HEK293 (cell line): Measurements from ENCODE around the gene DCANP1.
A peak's percentile ranks its signal among the peaks of the same experiment; 100 is the strongest.

Source experiments
- EGR2 ChIP-seq: fragments of 450-650 bp; formaldehyde crosslinking; IDR thresholded peaks from 2 replicates; pipeline ENCODE4 v1.5.1; 2016; ENCODE audit warnings: low read depth, missing biosample characterization, missing genetic modification characterization
- GLIS1 ChIP-seq: fragments of 450-650 bp; formaldehyde crosslinking; IDR thresholded peaks from 2 replicates; pipeline ENCODE4 v1.5.1; 2016; ENCODE audit warnings: missing biosample characterization, missing genetic modification characterization
- ZNF146 ChIP-seq: fragments of 450-650 bp; formaldehyde crosslinking; IDR thresholded peaks from 2 replicates; pipeline ENCODE4 v1.5.1; 2016; ENCODE audit warnings: missing biosample characterization, missing genetic modification characterization
- ZNF157 ChIP-seq: fragments of 450-650 bp; formaldehyde crosslinking; IDR thresholded peaks from 2 replicates; pipeline ENCODE4 v1.5.1; 2016; ENCODE audit warnings: missing biosample characterization, missing genetic modification characterization
- ZNF24 ChIP-seq: fragments of 450-650 bp; formaldehyde crosslinking; IDR thresholded peaks from 2 replicates; pipeline ENCODE4 v1.5.1; 2016; ENCODE audit warnings: missing biosample characterization, missing genetic modification characterization
- ZNF324 ChIP-seq: fragments of 450-650 bp; formaldehyde crosslinking; IDR thresholded peaks from 2 replicates; pipeline ENCODE4 v1.5.1; 2016; ENCODE audit warnings: missing biosample characterization, missing genetic modification characterization
- ZNF335 ChIP-seq: fragments of 450-650 bp; formaldehyde crosslinking; conservative IDR thresholded peaks from 2 replicates; pipeline ENCODE4 v1.5.1; 2016; ENCODE audit warnings: missing biosample characterization, missing genetic modification characterization
- ZNF341 ChIP-seq: fragments of 450-650 bp; formaldehyde crosslinking; IDR thresholded peaks from 2 replicates; pipeline ENCODE4; 2016; ENCODE audit warnings: low read depth, missing biosample characterization, missing genetic modification characterization
- ZNF416 ChIP-seq: fragments of 450-650 bp; formaldehyde crosslinking; IDR thresholded peaks from 2 replicates; pipeline ENCODE4 v1.5.1; 2016; ENCODE audit warnings: missing biosample characterization, missing genetic modification characterization
- ZNF426 ChIP-seq: fragments of 450-650 bp; formaldehyde crosslinking; IDR thresholded peaks from 2 replicates; pipeline ENCODE4 v1.5.1; 2017; ENCODE audit warnings: missing biosample characterization, missing genetic modification characterization, mild to moderate bottlenecking, inconsistent platforms, moderate library complexity
- ZNF670 ChIP-seq: fragments of 450-650 bp; formaldehyde crosslinking; IDR thresholded peaks from 2 replicates; pipeline ENCODE4 v1.5.1; 2016; ENCODE audit warnings: missing biosample characterization, missing genetic modification characterization, low read depth
- TF ChIP-seq, protein P1 (sequence below): sonication (generic); formaldehyde crosslinking; IDR thresholded peaks from 2 replicates; pipeline ENCODE4 v1.8.1; 2022; ENCODE audit warnings: mild to moderate bottlenecking, moderate library complexity, missing genetic modification reagents
- TF ChIP-seq, protein P2 (sequence below): fragments of 450-650 bp; formaldehyde crosslinking; IDR thresholded peaks from 2 replicates; pipeline ENCODE4 v1.5.1; 2016; ENCODE audit warnings: missing biosample characterization, missing genetic modification characterization
- TF ChIP-seq, protein P3 (sequence below): fragments of 450-650 bp; formaldehyde crosslinking; conservative IDR thresholded peaks from 2 replicates; pipeline ENCODE4 v1.5.1; 2016; ENCODE audit warnings: low read depth, missing biosample characterization, missing genetic modification characterization
- TF ChIP-seq, protein P4 (sequence below): fragments of 450-650 bp; formaldehyde crosslinking; IDR thresholded peaks from 2 replicates; pipeline ENCODE4 v1.5.1; 2017; ENCODE audit warnings: missing biosample characterization, missing genetic modification characterization
- TF ChIP-seq, protein P5 (sequence below): fragments of 450-650 bp; formaldehyde crosslinking; IDR thresholded peaks from 2 replicates; pipeline ENCODE4 v1.5.1; 2016; ENCODE audit warnings: missing biosample characterization, missing genetic modification characterization, low read depth
- TF ChIP-seq, protein P6 (sequence below): fragments of 450-650 bp; formaldehyde crosslinking; IDR thresholded peaks from 2 replicates; pipeline ENCODE4 v1.5.1; 2016; ENCODE audit warnings: missing biosample characterization, missing genetic modification characterization
- TF ChIP-seq, protein P7 (sequence below): fragments of 450-650 bp; formaldehyde crosslinking; IDR thresholded peaks from 2 replicates; pipeline ENCODE4 v1.5.1; 2016; ENCODE audit warnings: missing biosample characterization, missing genetic modification characterization
- TF ChIP-seq, protein P8 (sequence below): fragments of 450-650 bp; formaldehyde crosslinking; optimal IDR thresholded peaks from 2 replicates; pipeline ENCODE3; 2016; ENCODE audit warnings: missing biosample characterization, mild to moderate bottlenecking, missing genetic modification characterization
- TF ChIP-seq, protein P9 (sequence below): fragments of 450-650 bp; formaldehyde crosslinking; IDR thresholded peaks from 2 replicates; pipeline ENCODE4 v1.5.1; 2017; ENCODE audit warnings: missing biosample characterization, missing genetic modification characterization

The DCANP1 gene

DNA sequence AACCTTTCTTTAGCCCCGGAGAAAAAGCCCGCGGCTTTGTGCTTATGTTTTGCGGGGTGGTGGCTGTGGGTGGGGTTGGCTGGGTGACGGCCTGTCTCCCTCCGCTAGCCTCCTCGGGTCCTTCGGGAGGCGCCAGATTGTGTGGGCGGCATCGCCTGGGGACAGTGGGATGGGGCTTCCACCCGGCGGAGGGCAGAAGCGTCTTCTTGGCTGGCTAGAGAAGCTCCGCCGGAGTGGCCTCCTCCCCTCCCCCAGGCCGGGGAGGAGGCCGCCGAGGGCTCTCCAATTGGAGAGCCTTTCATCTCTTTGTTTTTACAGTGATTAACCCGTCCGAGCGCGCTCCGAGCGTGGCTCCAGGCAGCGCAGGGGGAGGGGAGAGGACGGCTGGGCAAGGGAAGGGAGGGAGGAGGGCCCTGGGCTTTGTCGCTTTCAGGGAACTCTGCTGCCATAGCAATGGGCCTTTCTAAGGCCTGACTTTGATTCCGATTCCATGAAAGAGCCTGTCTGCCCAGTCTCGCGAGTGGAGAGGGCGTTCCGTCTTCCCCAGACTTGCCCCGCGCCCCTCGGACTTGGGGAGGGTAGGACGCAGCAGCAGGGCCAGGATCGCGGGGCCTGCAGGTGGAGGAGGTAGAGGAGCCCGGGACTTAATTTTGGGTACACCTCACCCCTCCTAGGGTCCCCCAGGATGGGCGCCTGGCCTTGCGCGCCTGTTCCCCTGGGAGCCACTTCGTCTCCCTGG, 41.7 kb upstream of the DCANP1 start (continued):
- TF ChIP-seq, protein P1, sequence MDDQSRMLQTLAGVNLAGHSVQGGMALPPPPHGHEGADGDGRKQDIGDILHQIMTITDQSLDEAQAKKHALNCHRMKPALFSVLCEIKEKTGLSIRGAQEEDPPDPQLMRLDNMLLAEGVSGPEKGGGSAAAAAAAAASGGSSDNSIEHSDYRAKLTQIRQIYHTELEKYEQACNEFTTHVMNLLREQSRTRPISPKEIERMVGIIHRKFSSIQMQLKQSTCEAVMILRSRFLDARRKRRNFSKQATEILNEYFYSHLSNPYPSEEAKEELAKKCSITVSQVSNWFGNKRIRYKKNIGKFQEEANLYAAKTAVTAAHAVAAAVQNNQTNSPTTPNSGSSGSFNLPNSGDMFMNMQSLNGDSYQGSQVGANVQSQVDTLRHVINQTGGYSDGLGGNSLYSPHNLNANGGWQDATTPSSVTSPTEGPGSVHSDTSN (CRISPR knock-in tag): no peak
- TF ChIP-seq ZNF146 (tag by site-specific recombination) (no peak), ZNF157 (no peak), ZNF324 (tag by site-specific recombination) (no peak), GLIS1 (peak; percentile 45), ZNF335 (peak; percentile 90), EGR2 (tag by site-specific recombination) (peak; percentile 92), ZNF341 (tag by site-specific recombination) (peak; percentile 90), ZNF416 (tag by site-specific recombination) (no peak), ZNF24 (tag by site-specific recombination) (no peak), ZNF426 (no peak), ZNF670 (no peak)
- TF ChIP-seq, protein P2, sequence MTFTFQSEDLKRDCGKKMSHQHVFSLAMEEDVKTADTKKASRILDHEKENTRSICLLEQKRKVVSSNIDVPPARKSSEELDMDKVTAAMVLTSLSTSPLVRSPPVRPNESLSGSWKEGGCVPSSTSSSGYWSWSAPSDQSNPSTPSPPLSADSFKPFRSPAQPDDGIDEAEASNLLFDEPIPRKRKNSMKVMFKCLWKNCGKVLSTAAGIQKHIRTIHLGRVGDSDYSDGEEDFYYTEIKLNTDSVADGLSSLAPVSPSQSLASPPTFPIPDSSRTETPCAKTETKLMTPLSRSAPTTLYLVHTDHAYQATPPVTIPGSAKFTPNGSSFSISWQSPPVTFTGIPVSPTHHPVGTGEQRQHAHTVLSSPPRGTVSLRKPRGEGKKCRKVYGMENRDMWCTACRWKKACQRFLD (tag by site-specific recombination): no peak
- TF ChIP-seq, protein P3, sequence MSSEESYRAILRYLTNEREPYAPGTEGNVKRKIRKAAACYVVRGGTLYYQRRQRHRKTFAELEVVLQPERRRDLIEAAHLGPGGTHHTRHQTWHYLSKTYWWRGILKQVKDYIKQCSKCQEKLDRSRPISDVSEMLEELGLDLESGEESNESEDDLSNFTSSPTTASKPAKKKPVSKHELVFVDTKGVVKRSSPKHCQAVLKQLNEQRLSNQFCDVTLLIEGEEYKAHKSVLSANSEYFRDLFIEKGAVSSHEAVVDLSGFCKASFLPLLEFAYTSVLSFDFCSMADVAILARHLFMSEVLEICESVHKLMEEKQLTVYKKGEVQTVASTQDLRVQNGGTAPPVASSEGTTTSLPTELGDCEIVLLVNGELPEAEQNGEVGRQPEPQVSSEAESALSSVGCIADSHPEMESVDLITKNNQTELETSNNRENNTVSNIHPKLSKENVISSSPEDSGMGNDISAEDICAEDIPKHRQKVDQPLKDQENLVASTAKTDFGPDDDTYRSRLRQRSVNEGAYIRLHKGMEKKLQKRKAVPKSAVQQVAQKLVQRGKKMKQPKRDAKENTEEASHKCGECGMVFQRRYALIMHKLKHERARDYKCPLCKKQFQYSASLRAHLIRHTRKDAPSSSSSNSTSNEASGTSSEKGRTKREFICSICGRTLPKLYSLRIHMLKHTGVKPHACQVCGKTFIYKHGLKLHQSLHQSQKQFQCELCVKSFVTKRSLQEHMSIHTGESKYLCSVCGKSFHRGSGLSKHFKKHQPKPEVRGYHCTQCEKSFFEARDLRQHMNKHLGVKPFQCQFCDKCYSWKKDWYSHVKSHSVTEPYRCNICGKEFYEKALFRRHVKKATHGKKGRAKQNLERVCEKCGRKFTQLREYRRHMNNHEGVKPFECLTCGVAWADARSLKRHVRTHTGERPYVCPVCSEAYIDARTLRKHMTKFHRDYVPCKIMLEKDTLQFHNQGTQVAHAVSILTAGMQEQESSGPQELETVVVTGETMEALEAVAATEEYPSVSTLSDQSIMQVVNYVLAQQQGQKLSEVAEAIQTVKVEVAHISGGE: no peak
- TF ChIP-seq, protein P4, sequence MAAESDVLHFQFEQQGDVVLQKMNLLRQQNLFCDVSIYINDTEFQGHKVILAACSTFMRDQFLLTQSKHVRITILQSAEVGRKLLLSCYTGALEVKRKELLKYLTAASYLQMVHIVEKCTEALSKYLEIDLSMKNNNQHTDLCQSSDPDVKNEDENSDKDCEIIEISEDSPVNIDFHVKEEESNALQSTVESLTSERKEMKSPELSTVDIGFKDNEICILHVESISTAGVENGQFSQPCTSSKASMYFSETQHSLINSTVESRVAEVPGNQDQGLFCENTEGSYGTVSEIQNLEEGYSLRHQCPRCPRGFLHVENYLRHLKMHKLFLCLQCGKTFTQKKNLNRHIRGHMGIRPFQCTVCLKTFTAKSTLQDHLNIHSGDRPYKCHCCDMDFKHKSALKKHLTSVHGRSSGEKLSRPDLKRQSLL (tag by site-specific recombination): peak; percentile 79
- TF ChIP-seq, protein P5, sequence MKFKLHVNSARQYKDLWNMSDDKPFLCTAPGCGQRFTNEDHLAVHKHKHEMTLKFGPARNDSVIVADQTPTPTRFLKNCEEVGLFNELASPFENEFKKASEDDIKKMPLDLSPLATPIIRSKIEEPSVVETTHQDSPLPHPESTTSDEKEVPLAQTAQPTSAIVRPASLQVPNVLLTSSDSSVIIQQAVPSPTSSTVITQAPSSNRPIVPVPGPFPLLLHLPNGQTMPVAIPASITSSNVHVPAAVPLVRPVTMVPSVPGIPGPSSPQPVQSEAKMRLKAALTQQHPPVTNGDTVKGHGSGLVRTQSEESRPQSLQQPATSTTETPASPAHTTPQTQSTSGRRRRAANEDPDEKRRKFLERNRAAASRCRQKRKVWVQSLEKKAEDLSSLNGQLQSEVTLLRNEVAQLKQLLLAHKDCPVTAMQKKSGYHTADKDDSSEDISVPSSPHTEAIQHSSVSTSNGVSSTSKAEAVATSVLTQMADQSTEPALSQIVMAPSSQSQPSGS (tag by site-specific recombination): no peak
- TF ChIP-seq, protein P6, sequence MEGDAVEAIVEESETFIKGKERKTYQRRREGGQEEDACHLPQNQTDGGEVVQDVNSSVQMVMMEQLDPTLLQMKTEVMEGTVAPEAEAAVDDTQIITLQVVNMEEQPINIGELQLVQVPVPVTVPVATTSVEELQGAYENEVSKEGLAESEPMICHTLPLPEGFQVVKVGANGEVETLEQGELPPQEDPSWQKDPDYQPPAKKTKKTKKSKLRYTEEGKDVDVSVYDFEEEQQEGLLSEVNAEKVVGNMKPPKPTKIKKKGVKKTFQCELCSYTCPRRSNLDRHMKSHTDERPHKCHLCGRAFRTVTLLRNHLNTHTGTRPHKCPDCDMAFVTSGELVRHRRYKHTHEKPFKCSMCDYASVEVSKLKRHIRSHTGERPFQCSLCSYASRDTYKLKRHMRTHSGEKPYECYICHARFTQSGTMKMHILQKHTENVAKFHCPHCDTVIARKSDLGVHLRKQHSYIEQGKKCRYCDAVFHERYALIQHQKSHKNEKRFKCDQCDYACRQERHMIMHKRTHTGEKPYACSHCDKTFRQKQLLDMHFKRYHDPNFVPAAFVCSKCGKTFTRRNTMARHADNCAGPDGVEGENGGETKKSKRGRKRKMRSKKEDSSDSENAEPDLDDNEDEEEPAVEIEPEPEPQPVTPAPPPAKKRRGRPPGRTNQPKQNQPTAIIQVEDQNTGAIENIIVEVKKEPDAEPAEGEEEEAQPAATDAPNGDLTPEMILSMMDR (tag by site-specific recombination): peak; percentile 49
- TF ChIP-seq, protein P7, sequence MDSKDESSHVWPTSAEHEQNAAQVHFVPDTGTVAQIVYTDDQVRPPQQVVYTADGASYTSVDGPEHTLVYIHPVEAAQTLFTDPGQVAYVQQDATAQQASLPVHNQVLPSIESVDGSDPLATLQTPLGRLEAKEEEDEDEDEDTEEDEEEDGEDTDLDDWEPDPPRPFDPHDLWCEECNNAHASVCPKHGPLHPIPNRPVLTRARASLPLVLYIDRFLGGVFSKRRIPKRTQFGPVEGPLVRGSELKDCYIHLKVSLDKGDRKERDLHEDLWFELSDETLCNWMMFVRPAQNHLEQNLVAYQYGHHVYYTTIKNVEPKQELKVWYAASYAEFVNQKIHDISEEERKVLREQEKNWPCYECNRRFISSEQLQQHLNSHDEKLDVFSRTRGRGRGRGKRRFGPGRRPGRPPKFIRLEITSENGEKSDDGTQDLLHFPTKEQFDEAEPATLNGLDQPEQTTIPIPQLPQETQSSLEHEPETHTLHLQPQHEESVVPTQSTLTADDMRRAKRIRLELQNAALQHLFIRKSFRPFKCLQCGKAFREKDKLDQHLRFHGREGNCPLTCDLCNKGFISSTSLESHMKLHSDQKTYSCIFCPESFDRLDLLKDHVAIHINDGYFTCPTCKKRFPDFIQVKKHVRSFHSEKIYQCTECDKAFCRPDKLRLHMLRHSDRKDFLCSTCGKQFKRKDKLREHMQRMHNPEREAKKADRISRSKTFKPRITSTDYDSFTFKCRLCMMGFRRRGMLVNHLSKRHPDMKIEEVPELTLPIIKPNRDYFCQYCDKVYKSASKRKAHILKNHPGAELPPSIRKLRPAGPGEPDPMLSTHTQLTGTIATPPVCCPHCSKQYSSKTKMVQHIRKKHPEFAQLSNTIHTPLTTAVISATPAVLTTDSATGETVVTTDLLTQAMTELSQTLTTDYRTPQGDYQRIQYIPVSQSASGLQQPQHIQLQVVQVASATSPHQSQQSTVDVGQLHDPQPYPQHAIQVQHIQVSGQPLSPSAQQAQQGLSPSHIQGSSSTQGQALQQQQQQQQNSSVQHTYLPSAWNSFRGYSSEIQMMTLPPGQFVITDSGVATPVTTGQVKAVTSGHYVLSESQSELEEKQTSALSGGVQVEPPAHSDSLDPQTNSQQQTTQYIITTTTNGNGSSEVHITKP (tag by site-specific recombination): 0 out of 2 replicates have a peak, but pooled peaks have one; percentile 22
- TF ChIP-seq, protein P8, sequence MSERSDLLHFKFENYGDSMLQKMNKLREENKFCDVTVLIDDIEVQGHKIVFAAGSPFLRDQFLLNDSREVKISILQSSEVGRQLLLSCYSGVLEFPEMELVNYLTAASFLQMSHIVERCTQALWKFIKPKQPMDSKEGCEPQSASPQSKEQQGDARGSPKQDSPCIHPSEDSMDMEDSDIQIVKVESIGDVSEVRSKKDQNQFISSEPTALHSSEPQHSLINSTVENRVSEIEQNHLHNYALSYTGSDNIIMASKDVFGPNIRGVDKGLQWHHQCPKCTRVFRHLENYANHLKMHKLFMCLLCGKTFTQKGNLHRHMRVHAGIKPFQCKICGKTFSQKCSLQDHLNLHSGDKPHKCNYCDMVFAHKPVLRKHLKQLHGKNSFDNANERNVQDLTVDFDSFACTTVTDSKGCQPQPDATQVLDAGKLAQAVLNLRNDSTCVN: peak; percentile 42
- TF ChIP-seq, protein P9, sequence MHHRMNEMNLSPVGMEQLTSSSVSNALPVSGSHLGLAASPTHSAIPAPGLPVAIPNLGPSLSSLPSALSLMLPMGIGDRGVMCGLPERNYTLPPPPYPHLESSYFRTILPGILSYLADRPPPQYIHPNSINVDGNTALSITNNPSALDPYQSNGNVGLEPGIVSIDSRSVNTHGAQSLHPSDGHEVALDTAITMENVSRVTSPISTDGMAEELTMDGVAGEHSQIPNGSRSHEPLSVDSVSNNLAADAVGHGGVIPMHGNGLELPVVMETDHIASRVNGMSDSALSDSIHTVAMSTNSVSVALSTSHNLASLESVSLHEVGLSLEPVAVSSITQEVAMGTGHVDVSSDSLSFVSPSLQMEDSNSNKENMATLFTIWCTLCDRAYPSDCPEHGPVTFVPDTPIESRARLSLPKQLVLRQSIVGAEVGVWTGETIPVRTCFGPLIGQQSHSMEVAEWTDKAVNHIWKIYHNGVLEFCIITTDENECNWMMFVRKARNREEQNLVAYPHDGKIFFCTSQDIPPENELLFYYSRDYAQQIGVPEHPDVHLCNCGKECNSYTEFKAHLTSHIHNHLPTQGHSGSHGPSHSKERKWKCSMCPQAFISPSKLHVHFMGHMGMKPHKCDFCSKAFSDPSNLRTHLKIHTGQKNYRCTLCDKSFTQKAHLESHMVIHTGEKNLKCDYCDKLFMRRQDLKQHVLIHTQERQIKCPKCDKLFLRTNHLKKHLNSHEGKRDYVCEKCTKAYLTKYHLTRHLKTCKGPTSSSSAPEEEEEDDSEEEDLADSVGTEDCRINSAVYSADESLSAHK (tag by site-specific recombination): peak; percentile 47; the same call in 1 of the 2 replicates
